GM19351 (cell line): ENCODE results near the gene ARL4A.
A peak's percentile ranks its signal among the peaks of the same experiment; 100 is the strongest.
"Not testable (repeated sequence)": the region's sequence is repeated elsewhere in the genome, so short reads cannot be mapped to it uniquely, and the experiment has no call there.

Source experiments
- ATAC-seq: cut with Tn5 transposase; IDR thresholded peaks from one replicate; pipeline ENCODE4 v1.9.1; 2021; ENCODE audit warnings: mild to moderate bottlenecking, moderate library complexity; ENCODE audit not compliant: unreplicated experiment

ARL4A gene

DNA sequence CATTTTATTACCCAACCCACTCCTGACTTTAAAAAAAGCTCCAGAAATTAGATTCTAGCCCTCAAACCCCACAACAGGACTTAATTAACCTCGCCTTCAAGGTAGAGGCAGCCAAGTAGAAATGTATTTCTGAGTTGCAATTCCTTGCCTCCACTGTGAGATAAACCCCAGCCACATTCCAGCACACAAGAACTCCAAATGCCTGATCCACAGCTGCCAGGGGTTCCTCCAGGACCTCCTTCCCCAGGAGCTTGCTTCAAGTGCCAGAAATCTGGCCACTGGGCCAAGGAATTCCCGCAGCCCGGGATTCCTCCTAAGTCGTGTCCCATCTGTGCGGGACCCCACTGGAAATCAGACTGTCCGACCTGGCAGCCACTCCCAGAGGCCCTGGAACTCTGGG is 25.9 kb upstream of the ARL4A start:
- no peak for ATAC-seq

GRCh38 chr7:12670000-12670729 is 17.3 kb upstream of the ARL4A start:
- no peak for ATAC-seq

DNA sequence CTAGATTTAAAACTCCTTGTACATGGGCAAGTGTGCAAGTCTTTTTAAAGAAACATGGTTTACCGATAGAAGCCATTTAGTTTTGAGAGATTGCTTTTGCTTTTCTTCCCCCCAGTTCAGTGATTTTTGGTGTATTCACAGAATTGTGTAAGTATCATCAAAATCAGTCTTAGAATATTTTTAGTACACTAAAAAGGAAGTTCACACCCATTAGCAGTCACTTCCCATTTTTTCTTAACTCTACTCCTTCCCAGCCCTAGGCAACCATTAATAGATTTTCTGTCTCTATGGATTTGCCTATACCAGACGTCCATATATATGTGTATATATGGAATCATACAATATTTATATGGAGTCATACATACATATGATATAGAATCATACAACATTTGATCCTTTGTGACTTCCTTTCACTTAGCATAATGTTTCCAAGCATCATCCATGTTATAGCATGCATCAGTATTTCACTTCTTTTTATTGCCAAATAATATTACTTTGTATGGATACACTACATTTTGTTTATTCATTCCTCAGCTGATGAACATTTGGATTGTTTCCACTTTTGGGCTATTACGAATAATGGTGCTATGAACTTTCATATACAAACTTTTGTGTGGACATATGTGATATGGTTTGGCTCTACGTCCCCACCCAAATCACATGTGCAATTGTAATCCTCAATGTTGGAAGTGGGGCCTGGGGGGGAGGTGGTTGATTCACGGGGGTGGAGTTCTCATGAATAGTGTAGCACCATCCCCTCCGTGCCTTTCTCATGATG is 16.5 kb upstream of the ARL4A start:
- ATAC-seq = no peak

- ATAC-seq = not testable (repeated sequence)
Observed at GRCh38 chr7:12673436-12673835, 14.0 kb upstream of the ARL4A start.

GRCh38 chr7:12674053-12674452 is 13.4 kb upstream of the ARL4A start:
- no peak for ATAC-seq

DNA sequence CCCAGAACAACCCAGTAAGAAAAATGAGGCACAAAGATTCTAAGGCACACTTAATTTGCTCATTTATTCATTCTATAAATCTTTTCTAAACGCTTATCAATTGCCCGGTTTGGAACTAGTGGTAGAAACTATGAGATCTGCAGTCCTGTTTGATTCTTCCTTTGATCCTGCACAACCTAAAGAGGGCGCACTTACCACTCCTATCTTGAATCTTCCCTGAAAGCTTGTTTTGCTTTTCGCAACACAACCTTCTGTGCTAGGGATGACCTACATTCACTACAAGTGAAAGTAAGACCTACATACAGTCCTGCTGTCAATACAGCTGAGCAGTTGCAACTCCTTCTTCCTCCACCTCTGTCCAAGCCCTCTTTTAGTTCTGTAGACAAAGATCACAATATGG is 12.6 kb upstream of the ARL4A start:
- peak; percentile 69 for ATAC-seq

GRCh38 chr7:12683678-12684585 is 3.5 kb upstream of the ARL4A start:
- ATAC-seq = no peak

GRCh38 chr7:12684733-12685132 is 2.7 kb upstream of the ARL4A start:
- ATAC-seq = no peak

- no peak for ATAC-seq
Observed at GRCh38 chr7:12685550-12685949, 1.9 kb upstream of the ARL4A start.

- ATAC-seq = peak; percentile 74
Observed at GRCh38 chr7:12686234-12686890, 1.1 kb upstream of the ARL4A start.

DNA sequence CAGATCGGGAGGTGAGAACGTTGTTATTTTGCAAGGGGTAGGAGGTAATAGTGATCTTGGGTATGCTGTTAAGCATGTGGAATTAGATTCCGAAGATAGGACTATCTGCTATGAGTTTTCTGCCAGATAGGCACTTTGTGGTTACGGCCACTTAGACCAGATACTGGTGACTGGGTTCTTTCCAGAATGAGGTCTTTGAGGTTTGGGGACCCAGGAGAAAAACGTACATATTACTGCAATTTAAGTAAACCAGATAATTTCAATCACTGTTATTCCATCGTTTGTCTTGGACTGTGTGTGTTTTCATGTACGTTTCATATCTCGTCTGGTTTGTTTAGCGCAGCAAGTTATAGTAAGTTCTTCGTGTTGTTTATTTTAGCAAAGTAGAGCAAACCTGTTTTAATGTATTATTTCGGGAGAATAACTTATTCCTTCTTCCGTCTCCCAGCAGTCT is 312 bp downstream of the ARL4A start:
- ATAC-seq = no peak

DNA sequence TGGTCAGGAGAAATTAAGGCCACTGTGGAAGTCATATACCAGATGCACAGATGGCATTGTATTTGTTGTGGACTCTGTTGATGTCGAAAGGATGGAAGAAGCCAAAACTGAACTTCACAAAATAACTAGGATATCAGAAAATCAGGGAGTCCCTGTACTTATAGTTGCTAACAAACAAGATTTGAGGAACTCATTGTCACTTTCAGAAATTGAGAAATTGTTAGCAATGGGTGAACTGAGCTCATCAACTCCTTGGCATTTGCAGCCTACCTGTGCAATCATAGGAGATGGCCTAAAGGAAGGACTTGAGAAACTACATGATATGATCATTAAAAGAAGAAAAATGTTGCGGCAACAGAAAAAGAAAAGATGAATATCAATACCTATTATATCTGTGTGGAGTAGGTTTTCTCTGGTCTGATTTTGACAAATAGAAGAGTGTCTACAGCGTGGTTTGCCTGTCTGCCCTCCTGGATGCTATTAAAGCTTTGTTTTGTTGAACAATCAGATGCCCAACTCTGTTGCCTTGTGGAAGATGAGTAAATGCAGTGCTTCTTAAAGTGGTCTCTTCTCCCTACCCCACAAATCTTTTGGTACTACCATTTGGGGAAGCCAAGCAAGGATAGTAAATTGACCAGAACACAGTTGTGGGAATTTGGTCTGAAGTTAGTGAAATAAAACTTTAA is 1.2 kb downstream of the ARL4A start:
- ATAC-seq = not testable (repeated sequence)

DNA sequence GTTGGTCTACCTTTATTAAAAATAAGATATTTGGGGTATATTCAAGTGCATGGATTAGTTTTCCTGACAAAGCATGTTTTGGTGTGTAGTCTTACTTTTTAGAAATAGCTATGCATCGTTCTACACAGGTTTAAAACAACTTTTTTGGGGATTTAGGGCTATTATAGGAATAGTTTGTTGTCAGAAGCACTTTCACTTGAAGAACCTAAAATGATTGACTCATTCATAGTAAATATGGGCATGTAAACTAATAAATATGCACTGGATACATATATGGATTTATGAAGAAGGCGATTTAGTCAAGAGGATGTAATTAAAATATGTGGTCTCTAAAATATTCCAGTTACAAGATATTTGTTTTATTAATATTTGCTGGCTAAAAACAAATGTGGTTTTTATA is 2.0 kb downstream of the ARL4A start:
- no peak for ATAC-seq

DNA sequence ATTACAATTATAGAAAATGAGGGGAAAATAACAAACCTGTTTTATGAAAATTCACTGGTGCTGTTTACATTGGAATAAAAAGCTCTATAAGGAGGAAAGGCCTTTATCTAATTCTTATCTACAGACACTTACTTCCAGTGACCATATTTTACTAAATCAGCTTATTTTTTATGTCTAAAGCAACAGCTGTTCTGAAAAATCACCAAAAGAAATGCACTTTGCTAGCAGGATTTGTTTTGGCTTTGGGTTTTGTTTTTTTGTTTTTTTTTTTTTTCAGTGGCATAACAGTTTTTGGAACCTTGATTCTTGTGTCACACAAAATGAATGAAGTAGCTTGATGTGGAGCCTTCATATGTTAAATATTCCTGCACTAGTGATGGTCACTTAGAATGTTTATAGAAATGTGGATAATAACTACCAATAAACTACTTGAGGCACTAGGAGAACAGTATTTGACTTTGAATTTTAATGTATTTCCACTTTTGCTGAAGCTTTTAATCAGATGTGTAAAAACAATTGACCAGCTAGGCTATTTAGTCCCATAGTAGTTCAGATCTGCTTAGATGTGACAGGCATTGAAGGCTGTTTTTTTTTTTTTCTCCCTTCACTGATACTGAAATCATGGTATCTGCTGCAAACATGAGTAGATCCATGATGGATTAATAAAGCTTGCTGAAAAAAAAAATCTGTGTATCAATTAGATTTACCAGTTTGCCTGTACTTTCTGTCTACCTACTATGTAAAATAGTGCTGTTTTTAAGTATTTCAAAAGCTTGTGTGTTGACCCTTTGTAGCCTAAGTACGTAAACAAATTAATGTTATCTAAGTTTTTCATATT is 2.8 kb downstream of the ARL4A start:
- ATAC-seq = no peak

DNA sequence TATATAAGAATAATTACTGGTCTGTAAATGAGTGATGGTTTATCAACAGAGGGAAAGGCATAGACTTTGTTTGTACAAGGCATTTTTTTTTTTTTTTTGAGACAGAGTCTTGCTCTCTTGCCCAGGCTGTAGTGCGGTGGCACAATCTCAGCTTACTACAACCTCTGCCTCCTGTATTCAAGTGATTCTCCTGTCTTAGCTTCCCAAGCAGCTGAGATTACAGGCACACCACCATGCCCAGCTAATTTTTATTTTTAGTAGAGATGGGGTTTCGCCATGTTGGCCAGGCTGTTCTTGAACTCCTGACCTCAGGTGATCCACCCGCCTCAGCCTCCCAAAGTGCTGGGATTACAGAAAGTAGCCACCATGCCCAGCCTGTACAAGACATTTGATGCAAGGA is 4.0 kb downstream of the ARL4A start:
- not testable (repeated sequence) for ATAC-seq

GRCh38 chr7:12692035-12692434 is 4.6 kb downstream of the ARL4A start:
- ATAC-seq = no peak

DNA sequence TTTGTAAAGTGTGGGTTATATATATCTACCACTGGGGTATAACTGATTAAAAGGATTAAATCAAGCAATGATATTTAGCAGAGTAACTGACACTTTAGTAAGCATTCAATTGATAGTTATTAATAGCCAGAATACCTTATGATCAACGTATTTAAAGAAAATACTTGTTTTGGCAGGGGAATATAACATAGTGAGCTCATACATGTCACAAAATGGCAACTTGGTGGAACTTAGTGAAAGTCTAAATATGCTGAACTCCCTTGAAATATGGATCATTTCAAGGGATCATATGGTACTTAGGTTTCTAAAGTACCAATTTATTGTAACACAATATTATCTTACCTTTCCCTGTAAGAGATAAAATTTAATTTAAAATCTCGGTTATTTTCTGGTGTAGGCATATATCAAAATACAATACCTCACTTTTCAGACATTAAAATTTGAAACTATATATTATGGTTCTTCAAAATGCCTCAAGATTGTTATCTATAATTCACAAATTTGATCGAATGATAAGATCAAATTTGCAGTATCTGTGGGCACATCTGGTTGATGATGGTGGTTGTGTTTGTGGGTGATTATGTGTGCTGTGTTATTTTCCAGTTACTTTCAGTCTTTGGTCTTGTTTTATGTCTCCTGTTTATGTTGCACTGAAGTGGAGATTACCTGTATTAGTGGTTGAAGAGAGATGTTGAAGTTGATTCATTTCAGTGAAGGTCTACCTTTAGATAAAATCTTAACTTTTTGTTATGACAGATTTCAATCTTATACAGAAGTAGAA is 5.2 kb downstream of the ARL4A start:
- ATAC-seq = no peak

- ATAC-seq = no peak
Observed at GRCh38 chr7:12694817-12695216, 7.4 kb downstream of the ARL4A start.

GRCh38 chr7:12695965-12696364 is 8.5 kb downstream of the ARL4A start:
- no peak for ATAC-seq
